SK-N-SH (cell line): ENCODE data around the gene TMEM271. TPM values are rescaled to one million over a fixed set of nuclear protein-coding genes. Genes with fewer than 3 reads are reported as not detected.

Source experiments
- CTCF ChIA-PET: fragments of 300-600, 350-600 bp; formaldehyde crosslinking; extraction: SDS; loops from one replicate; lab custom pipeline; 2021; lab: Yijun Ruan, JAX
- POLR2A ChIA-PET: fragments of 350-600 bp; sonication (Branson Sonifier 250); formaldehyde crosslinking; extraction: SDS; loops from one replicate; lab custom pipeline; 2020; ENCODE audit warnings: antibody characterized with exemption, inconsistent platforms; lab: Yijun Ruan, JAX
- DNase-seq: peaks from one replicate; pipeline ENCODE4 v3.0.0; 2012
- H2AFZ ChIP-seq: fragments of 200-600 bp; sonication (generic); 2 replicates; pipeline ENCODE4 v1.8.1; 2016; ENCODE audit warnings: antibody characterized with exemption, mild to moderate bottlenecking, low read depth
- H3F3A ChIP-seq: fragments of 200-600 bp; sonication (generic); replicated peaks from 2 replicates; pipeline ENCODE3; 2016; ENCODE audit warnings: antibody characterized with exemption, mild to moderate bottlenecking; ENCODE audit not compliant: insufficient read depth
- H3K27ac ChIP-seq, 2 experiments: fragments of 200-500 bp in 1 of 2; fragments of 200-600 bp in 1 of 2; sonication (Bioruptor generic) in 1 of 2; sonication (generic), shearing (Covaris generic) in 1 of 2; 2 replicates each; pipeline versions ENCODE4 v1.5.1 to v1.6.1; 2014 to 2016; ENCODE audit warnings: low read depth in 2 of 2, inconsistent platforms in 1 of 2, low read length in 1 of 2, mild to moderate bottlenecking in 1 of 2, mixed read lengths in 1 of 2
- H3K27me3 ChIP-seq: fragments of 200-600 bp; sonication (generic), shearing (Covaris generic); 2 replicates; pipeline ENCODE4 v1.6.1; 2016; ENCODE audit warnings: mixed run types; ENCODE audit not compliant: insufficient read depth
- H3K36me3 ChIP-seq, 2 experiments: fragments of 200-500 bp in 1 of 2; fragments of 200-600 bp in 1 of 2; sonication (Bioruptor generic) in 1 of 2; sonication (generic) in 1 of 2; replicated peaks in 1 of 2; 2 replicates each; pipeline versions ENCODE3 to v1.5.1; 2014 to 2016; ENCODE audit warnings: low read length in 1 of 2, mild to moderate bottlenecking in 1 of 2; ENCODE audit not compliant: insufficient read depth in 2 of 2, control insufficient read depth in 1 of 2
- H3K4me1 ChIP-seq, 2 experiments: fragments of 200-500 bp in 1 of 2; fragments of 200-600 bp in 1 of 2; sonication (Bioruptor generic) in 1 of 2; sonication (generic), shearing (Covaris generic) in 1 of 2; 2 replicates each; pipeline versions ENCODE4 v1.5.1 to v1.6.1; 2014 to 2016; ENCODE audit warnings: low read depth in 1 of 2, low read length in 1 of 2, mixed run types in 1 of 2; ENCODE audit not compliant: insufficient read depth in 2 of 2, control insufficient read depth in 1 of 2
- H3K4me2 ChIP-seq: fragments of 200-600 bp; sonication (generic), shearing (Covaris generic); 2 replicates; pipeline ENCODE4 v1.6.1; 2017; ENCODE audit warnings: mixed run types
- H3K4me3 ChIP-seq, 2 experiments: fragments of 200-500 bp in 1 of 2; fragments of 200-600 bp in 1 of 2; sonication (Bioruptor generic) in 1 of 2; sonication (generic), shearing (Covaris generic) in 1 of 2; 2 replicates each; pipeline versions ENCODE4 v1.5.1 to v1.8.1; 2014 to 2016; ENCODE audit warnings: low read depth in 2 of 2, inconsistent platforms in 1 of 2, low read length in 1 of 2, mild to moderate bottlenecking in 1 of 2, mixed read lengths in 1 of 2, moderate library complexity in 1 of 2
- H3K79me2 ChIP-seq: fragments of 200-600 bp; sonication (generic); 2 replicates; pipeline ENCODE4 v1.8.1; 2017; ENCODE audit warnings: mild to moderate bottlenecking; ENCODE audit not compliant: insufficient read depth
- H3K9ac ChIP-seq: fragments of 200-600 bp; sonication (generic); 2 replicates; pipeline ENCODE4 v1.6.1; 2017; ENCODE audit warnings: mixed run types
- H3K9me2 ChIP-seq: fragments of 200-600 bp; sonication (generic); 2 replicates; pipeline ENCODE4 v1.6.1; 2017; ENCODE audit warnings: mixed run types
- H3K9me3 ChIP-seq: fragments of 200-600 bp; sonication (generic); 2 replicates; pipeline ENCODE4 v1.6.1; 2017; ENCODE audit warnings: mixed run types, mild to moderate bottlenecking, moderate library complexity
- H4K20me1 ChIP-seq: fragments of 200-600 bp; sonication (generic); 2 replicates; pipeline ENCODE4 v1.6.1; 2017; ENCODE audit warnings: mild to moderate bottlenecking, mixed run types; ENCODE audit not compliant: insufficient read depth
- ELF1 ChIP-seq: IDR thresholded peaks from 2 replicates; pipeline ENCODE4 v1.4.0; 2012
- FOSL2 ChIP-seq: IDR thresholded peaks from 2 replicates; pipeline ENCODE4 v1.4.0; 2012; ENCODE audit warnings: low read depth, mild to moderate bottlenecking, moderate library complexity, borderline replicate concordance
- FOXJ3 ChIP-seq: sonication (generic); formaldehyde crosslinking; IDR thresholded peaks from 2 replicates; pipeline ENCODE4 v1.5.1; 2020; ENCODE audit warnings: mild to moderate bottlenecking, missing genetic modification reagents
- FOXM1 ChIP-seq: IDR thresholded peaks from 2 replicates; pipeline ENCODE4 v1.4.0; 2012; ENCODE audit warnings: low read depth, mild to moderate bottlenecking
- IRF3 ChIP-seq: fragments of 150-350 bp; IDR thresholded peaks from 2 replicates; pipeline ENCODE4 v1.6.1; 2016; ENCODE audit warnings: mild to moderate bottlenecking, low read depth, low read length
- JUND ChIP-seq: IDR thresholded peaks from 2 replicates; pipeline ENCODE4 v1.4.0; 2012
- MAX ChIP-seq: IDR thresholded peaks from 2 replicates; pipeline ENCODE4 v1.4.0; 2012; ENCODE audit warnings: low read depth
- MEF2A ChIP-seq: IDR thresholded peaks from 2 replicates; pipeline ENCODE4 v1.4.0; 2012; ENCODE audit warnings: low read depth, borderline replicate concordance
- MXI1 ChIP-seq: IDR thresholded peaks from 2 replicates; pipeline ENCODE4 v1.6.1; 2012; ENCODE audit warnings: mild to moderate bottlenecking, low read depth, low read length, improper control_type of control experiment
- NFIC ChIP-seq: IDR thresholded peaks from 2 replicates; pipeline ENCODE4 v1.4.0; 2012; ENCODE audit warnings: borderline replicate concordance
- NRF1 ChIP-seq: IDR thresholded peaks from 2 replicates; pipeline ENCODE4 v1.6.1; 2012; ENCODE audit warnings: low read depth, mild to moderate bottlenecking, low read length
- RCOR1 ChIP-seq: fragments of 150-350 bp; IDR thresholded peaks from 2 replicates; pipeline ENCODE4 v1.6.1; 2017; ENCODE audit warnings: antibody characterized with exemption, low read length
- REST ChIP-seq: IDR thresholded peaks from 2 replicates; pipeline ENCODE4 v1.6.1; 2012; ENCODE audit warnings: mild to moderate bottlenecking, low read depth, low read length, moderate library complexity
- RXRA ChIP-seq: IDR thresholded peaks from 2 replicates; pipeline ENCODE4 v1.4.0; 2012; ENCODE audit warnings: low read depth, mild to moderate bottlenecking, borderline replicate concordance
- SIN3A ChIP-seq: IDR thresholded peaks from 2 replicates; pipeline ENCODE4 v1.6.1; 2012; ENCODE audit warnings: low read depth, mild to moderate bottlenecking, low read length, moderate library complexity, borderline replicate concordance
- TCF12 ChIP-seq: IDR thresholded peaks from 2 replicates; pipeline ENCODE4 v1.4.0; 2012
- USF1 ChIP-seq: IDR thresholded peaks from 2 replicates; pipeline ENCODE4 v1.4.0; 2012; ENCODE audit warnings: low read depth, borderline replicate concordance
- USF2 ChIP-seq: fragments of 150-350 bp; IDR thresholded peaks from 2 replicates; pipeline ENCODE4 v1.6.1; 2017; ENCODE audit warnings: antibody characterized with exemption, low read length, low read depth, borderline replicate concordance
- YY1 ChIP-seq: IDR thresholded peaks from 2 replicates; pipeline ENCODE4 v1.4.0; 2012; ENCODE audit warnings: low read depth, mild to moderate bottlenecking
- WGBS: methylation state at CpG from one replicate; pipeline ENCODE4 v1.1.6; 2017; ENCODE audit warnings: low lambda C conversion rate; 5-methylcytosine and 5-hydroxymethylcytosine counted together
- polyA plus RNA-seq, 3 experiments: library from polyadenylated mRNA; depleted of rRNA; stranded (reverse); fragments of >200 nt; gene quantifications; 2 replicates each; pipeline ENCODE4 v1.2.3, GENCODE V29; 2012

The TMEM271 gene
- polyA plus RNA-seq, 1 of the 3 experiments (the other 2 are of a cell fraction) = not detected

GRCh38 chr4:529563-529962 lies 46.5 kb downstream of the TMEM271 start:
- no peak for DNase-seq
- H3K4me3 ChIP-seq = no peak overlapping the region
- 98% methylated on average over 8 of the region's 8 CpGs for WGBS
- no peak overlapping the region for H3K9ac ChIP-seq
- no peaks in the 10 kb centered on the region for H3K79me2 ChIP-seq
- no peak overlapping the region for H2AFZ ChIP-seq
- no peaks in the 10 kb centered on the region for H3F3A ChIP-seq
- H3K36me3 ChIP-seq = peaks cover 27 to 80% of the 10 kb centered on the region in 2 experiments
- H3K27me3 ChIP-seq = no peaks in the 10 kb centered on the region
- H3K4me1 ChIP-seq = no peaks in the 10 kb centered on the region
- TF ChIP-seq SIN3A = no peak
- TF ChIP-seq RXRA = no peak
- no peak for TF ChIP-seq MXI1
- no peak for TF ChIP-seq JUND
- no peak for TF ChIP-seq MAX
- TF ChIP-seq ELF1 = no peak
- no peak for TF ChIP-seq USF1
- no peak for TF ChIP-seq USF2
- TF ChIP-seq FOXM1 = no peak
- no peak for TF ChIP-seq IRF3
- no peak for TF ChIP-seq FOXJ3 (CRISPR knock-in tag)
- H3K9me2 ChIP-seq = no peaks in the 10 kb centered on the region
- POLR2A ChIA-PET = no interaction called here
- no peaks in the 10 kb centered on the region for H3K9me3 ChIP-seq
- no peak overlapping the region for H3K27ac ChIP-seq
- CTCF ChIA-PET = no interaction called here
- H4K20me1 ChIP-seq = no peaks in the 10 kb centered on the region
- no peak overlapping the region for H3K4me2 ChIP-seq

GRCh38 chr4:528835-529234 lies 47.3 kb downstream of the TMEM271 start:
- WGBS = 98% methylated on average over 9 of the region's 9 CpGs
- POLR2A ChIA-PET = no interaction called here
- no peaks in the 10 kb centered on the region for H3K4me1 ChIP-seq

More at GRCh38 chr4:528835-529234, 47.3 kb downstream of the TMEM271 start:
- Histone ChIP-seq H3K79me2 (no peaks in the 10 kb centered on the region), H3K36me3 (peaks cover 27 to 81% of the 10 kb centered on the region in 2 experiments), H3K4me3 (no peak overlapping the region), H2AFZ (no peak overlapping the region), H3K27me3 (no peaks in the 10 kb centered on the region), H3F3A (no peaks in the 10 kb centered on the region), H3K9me3 (no peaks in the 10 kb centered on the region), H3K27ac (no peak overlapping the region), H3K4me2 (no peak overlapping the region), H3K9me2 (no peaks in the 10 kb centered on the region), H3K9ac (no peak overlapping the region), H4K20me1 (no peaks in the 10 kb centered on the region)
- DNase-seq = no peak
- CTCF ChIA-PET = no interaction called here
- TF ChIP-seq TCF12 (no peak), IRF3 (no peak), FOSL2 (no peak), SIN3A (no peak), NFIC (no peak), ELF1 (no peak), REST (no peak), FOXJ3 (CRISPR knock-in tag) (no peak), USF1 (no peak), YY1 (no peak), NRF1 (no peak), RCOR1 (no peak), FOXM1 (no peak), MEF2A (no peak)
